Erythroblast (primary cell): ENCODE data around the gene KTI12.

Source experiments
- GATA1 ChIP-seq: IDR thresholded peaks from 2 replicates; pipeline ENCODE4 v1.6.1; 2011; ENCODE audit warnings: low read depth, mild to moderate bottlenecking, control low read depth, low read length, moderate library complexity
- POLR2A ChIP-seq: IDR thresholded peaks from 2 replicates; pipeline ENCODE4 v1.6.1; 2011; ENCODE audit warnings: mild to moderate bottlenecking, low read length

- TF ChIP-seq POLR2A (no peak), GATA1 (no peak)
Observed at GRCh38 chr1:52056937-52057231, 23.3 kb upstream of the KTI12 start.
